NCI-H2107 treated with DMSO at 0.1 percent for 48 hours (cell line): ENCODE measurements around the gene SERPINF2.
"Not testable (repeated sequence)": the region's sequence is repeated elsewhere in the genome, so short reads cannot be mapped to it uniquely, and the experiment has no call there.

Experiments
- DNase-seq: peaks from one replicate; lab custom pipeline; 2025; ENCODE audit not compliant: unreplicated experiment; lab: John Stamatoyannopoulos, UW

The SERPINF2 gene

GRCh38 chr17:1733759-1734158 lies 8.9 kb upstream of the SERPINF2 start:
- no peak for DNase-seq

GRCh38 chr17:1735418-1735817 lies 7.3 kb upstream of the SERPINF2 start:
- no peak for DNase-seq

- DNase-seq = no peak
Measured at GRCh38 chr17:1735834-1736347, 6.8 kb upstream of the SERPINF2 start.

- no peak for DNase-seq
Measured at GRCh38 chr17:1736348-1737281, 6.1 kb upstream of the SERPINF2 start.

GRCh38 chr17:1737531-1738291 lies 5.0 kb upstream of the SERPINF2 start:
- DNase-seq = no peak

- DNase-seq = not testable (repeated sequence)
Measured at GRCh38 chr17:1741899-1742298, 772 bp upstream of the SERPINF2 start.

GRCh38 chr17:1743088-1743439 lies 393 bp downstream of the SERPINF2 start:
- no peak for DNase-seq

- DNase-seq = no peak
Measured at GRCh38 chr17:1744551-1745512, 2.2 kb downstream of the SERPINF2 start.

GRCh38 chr17:1745513-1746020 lies 2.9 kb downstream of the SERPINF2 start:
- DNase-seq = no peak

GRCh38 chr17:1746975-1747543 lies 4.4 kb downstream of the SERPINF2 start:
- DNase-seq = no peak

- DNase-seq = no peak
Measured at GRCh38 chr17:1750628-1751027, 8.0 kb downstream of the SERPINF2 start.

- DNase-seq = no peak
Measured at GRCh38 chr17:1752425-1753262, 10.0 kb downstream of the SERPINF2 start.

- no peak for DNase-seq
Measured at GRCh38 chr17:1753767-1754429, 11.2 kb downstream of the SERPINF2 start.

GRCh38 chr17:1754430-1755112 lies 11.9 kb downstream of the SERPINF2 start:
- no peak for DNase-seq

GRCh38 chr17:1755252-1755826 lies 12.7 kb downstream of the SERPINF2 start:
- DNase-seq = no peak

- DNase-seq = no peak
Measured at GRCh38 chr17:1755827-1756262, 13.2 kb downstream of the SERPINF2 start.

- DNase-seq = no peak
Measured at GRCh38 chr17:1758807-1759206, 16.1 kb downstream of the SERPINF2 start.

- DNase-seq = no peak
Measured at GRCh38 chr17:1759529-1759928, 16.9 kb downstream of the SERPINF2 start.
